ENCODE data around the gene ZNF407. TPM values are rescaled to one million over a fixed set of nuclear protein-coding genes. Genes with fewer than 3 reads are reported as not detected.

ZNF407 gene
- total RNA-seq, 6 experiments from 2014 or later, result 4.3 to 8.0 (median 5.7) TPM

DNA sequence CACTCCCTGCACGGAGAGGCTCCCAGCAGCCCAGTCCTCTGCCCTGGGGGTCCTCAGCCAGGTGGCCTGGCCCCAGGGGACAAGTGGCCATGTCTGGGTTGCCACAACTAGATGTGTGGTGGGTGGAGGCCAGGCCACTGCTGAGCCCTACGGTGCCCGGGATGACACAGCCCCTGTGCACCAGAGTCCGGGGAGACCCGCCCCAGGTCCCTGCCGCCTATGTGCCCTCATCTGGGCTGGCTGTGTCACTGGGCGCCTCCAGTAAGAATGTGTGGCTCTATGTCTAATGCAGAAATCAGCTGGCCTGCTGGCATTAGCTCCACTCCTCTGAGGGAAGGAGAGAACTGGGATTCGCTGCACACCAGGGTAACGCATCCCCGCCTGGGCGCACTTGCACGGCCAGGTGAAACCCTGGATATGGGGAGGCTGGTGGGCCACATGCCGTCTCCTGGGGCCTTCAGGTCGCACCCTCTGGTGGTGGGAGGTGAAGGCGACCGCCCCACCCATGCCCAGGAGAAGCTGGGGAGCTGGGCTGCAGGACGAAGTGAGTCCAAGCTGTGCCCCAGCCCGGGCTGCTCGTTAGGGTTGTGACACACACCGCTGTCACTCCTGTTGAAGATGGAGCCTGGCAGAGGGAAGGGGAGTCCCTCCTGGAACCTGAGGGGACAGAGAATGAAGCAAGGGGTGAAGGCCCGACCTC is 475.2 kb downstream of the ZNF407 start:
- intact Hi-C loops (cut with DNase I), result no loop called here
- peaks cover 0 to 3% (median 0%) of the 10 kb centered on the region in 4 donors for H3K9me3 ChIP-seq
- H3K27me3 ChIP-seq, result no peaks in the 10 kb centered on the region
- TF ChIP-seq POLR2A (IDR thresholded peaks at IDR 0.05), result no peak
- TF ChIP-seq, protein P1, sequence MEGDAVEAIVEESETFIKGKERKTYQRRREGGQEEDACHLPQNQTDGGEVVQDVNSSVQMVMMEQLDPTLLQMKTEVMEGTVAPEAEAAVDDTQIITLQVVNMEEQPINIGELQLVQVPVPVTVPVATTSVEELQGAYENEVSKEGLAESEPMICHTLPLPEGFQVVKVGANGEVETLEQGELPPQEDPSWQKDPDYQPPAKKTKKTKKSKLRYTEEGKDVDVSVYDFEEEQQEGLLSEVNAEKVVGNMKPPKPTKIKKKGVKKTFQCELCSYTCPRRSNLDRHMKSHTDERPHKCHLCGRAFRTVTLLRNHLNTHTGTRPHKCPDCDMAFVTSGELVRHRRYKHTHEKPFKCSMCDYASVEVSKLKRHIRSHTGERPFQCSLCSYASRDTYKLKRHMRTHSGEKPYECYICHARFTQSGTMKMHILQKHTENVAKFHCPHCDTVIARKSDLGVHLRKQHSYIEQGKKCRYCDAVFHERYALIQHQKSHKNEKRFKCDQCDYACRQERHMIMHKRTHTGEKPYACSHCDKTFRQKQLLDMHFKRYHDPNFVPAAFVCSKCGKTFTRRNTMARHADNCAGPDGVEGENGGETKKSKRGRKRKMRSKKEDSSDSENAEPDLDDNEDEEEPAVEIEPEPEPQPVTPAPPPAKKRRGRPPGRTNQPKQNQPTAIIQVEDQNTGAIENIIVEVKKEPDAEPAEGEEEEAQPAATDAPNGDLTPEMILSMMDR (IDR thresholded peaks at IDR 0.05), result no peak
- no peak overlapping the region for H3K27ac ChIP-seq
- no peaks in the 10 kb centered on the region for H3K36me3 ChIP-seq
- ATAC-seq (no peak), DNase-seq (no peak)
- WGBS (ENCODE audit: insufficient coverage, low coverage, low lambda C conversion rate, missing lambda C conversion rate), result 100% methylated on average over 5 of the region's 21 CpGs
- H3K4me3 ChIP-seq, result no peak overlapping the region
- no peaks in the 10 kb centered on the region for H3K4me1 ChIP-seq

DNA sequence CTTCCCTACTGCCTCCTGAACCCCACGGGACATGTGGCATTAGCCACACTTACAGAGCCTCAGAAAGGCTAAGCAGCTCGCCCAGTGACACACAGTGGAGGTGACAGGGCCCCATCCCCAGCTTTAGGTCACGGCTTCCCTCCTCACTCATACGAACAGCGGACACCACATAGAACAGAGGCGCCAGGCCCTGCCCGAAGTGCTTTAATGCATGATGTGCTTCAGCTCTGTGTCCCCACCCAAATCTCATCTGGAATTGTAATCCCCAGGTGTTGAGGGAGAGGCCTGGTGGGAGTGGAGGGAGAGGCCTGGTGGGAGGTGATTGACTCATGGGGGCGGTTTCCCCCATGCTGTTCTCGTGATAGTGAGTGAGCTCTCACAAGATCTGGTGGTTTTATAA is 476.0 kb downstream of the ZNF407 start:
- Histone ChIP-seq H3K27me3 (no peaks in the 10 kb centered on the region), H3K4me1 (no peaks in the 10 kb centered on the region), H3K4me3 (no peak overlapping the region), H3K36me3 (no peaks in the 10 kb centered on the region), H3K27ac (no peak overlapping the region), H3K9me3 (peaks cover 0 to 3% (median 0%) of the 10 kb centered on the region in 4 donors)
- DNase-seq, result no peak
- TF ChIP-seq POLR2A (IDR thresholded peaks at IDR 0.05), result no peak
- TF ChIP-seq, protein P1 (IDR thresholded peaks at IDR 0.05), result no peak
- WGBS (ENCODE audit: insufficient coverage, low coverage, low lambda C conversion rate, missing lambda C conversion rate), result 71% methylated on average over 4 of the region's 9 CpGs
- no peak for ATAC-seq
- intact Hi-C loops (cut with DNase I), result no loop called here

DNA sequence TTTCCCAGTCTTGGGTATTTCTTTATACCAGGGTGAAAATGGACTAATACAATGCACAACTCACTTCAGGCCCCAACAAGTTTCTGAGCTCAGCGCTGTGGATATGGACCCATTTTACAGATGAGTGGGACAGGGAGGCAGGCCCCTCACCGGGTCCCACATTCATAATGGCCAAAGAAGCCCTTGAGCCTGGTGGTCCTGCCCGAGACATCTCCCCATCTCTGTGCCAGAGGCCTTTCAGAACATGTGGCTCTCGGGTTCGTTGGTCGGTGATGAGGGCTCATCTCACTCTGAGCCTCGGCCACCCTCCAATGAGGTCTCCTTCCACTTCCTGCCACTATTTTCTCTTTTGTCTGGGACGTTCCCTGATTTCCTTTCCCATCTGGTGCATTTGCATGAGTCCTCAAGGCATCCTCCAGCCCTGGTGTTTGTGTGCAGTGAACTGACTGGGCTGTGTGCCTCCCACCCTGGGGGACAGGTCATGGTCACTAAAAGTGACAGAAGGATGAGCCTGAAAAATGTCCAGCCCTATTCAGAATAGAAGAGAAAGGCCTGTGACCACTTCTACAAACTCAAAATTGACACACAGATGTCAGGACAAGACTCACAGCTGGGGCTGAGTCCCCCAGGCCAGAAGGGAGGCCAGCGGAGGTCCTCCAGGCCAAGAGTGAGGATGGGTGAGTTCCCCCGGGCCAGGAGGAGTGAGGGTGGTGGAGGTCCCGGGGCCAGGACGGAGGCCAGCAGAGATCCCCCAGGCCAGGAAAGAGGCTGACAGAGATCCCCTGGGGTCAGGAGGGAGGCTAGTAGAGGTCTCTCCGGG is 476.7 kb downstream of the ZNF407 start:
- TF ChIP-seq, protein P1 (IDR thresholded peaks at IDR 0.05), result no peak
- 85% methylated on average over 4 of the region's 13 CpGs for WGBS (ENCODE audit: insufficient coverage, low coverage, low lambda C conversion rate, missing lambda C conversion rate)
- Histone ChIP-seq H3K4me3 (no peak overlapping the region), H3K36me3 (no peaks in the 10 kb centered on the region), H3K9me3 (peaks cover 0 to 3% (median 0%) of the 10 kb centered on the region in 4 donors), H3K27me3 (no peaks in the 10 kb centered on the region), H3K4me1 (no peaks in the 10 kb centered on the region), H3K27ac (no peak overlapping the region)
- ATAC-seq (no peak), DNase-seq (no peak)
- intact Hi-C loops (cut with DNase I), result no loop called here

DNA sequence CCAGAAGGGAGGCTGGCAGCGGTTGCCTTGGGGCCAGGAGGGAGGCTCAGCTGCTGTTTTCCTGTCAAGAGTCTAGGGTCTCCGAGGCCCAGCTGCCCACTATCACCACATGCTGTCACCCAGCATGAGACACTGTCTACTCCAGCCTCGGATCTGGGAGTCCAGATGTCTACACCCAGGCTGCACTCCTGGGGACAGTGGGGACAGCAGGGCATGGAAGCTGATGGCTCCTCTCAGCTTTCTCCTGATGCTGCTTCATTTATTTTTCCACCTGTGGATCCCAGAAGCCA is 477.3 kb downstream of the ZNF407 start:
- Histone ChIP-seq H3K9me3 (peaks cover 0 to 3% (median 0%) of the 10 kb centered on the region in 4 donors), H3K27ac (no peak overlapping the region), H3K27me3 (no peaks in the 10 kb centered on the region), H3K36me3 (no peaks in the 10 kb centered on the region), H3K4me3 (no peak overlapping the region), H3K4me1 (no peaks in the 10 kb centered on the region)
- intact Hi-C loops (cut with DNase I), result no loop called here
- no peak for DNase-seq
- no peak for ATAC-seq
- TF ChIP-seq POLR2A (IDR thresholded peaks at IDR 0.05), result no peak
- TF ChIP-seq, protein P1 (IDR thresholded peaks at IDR 0.05), result no peak
- no CpG with 5 or more reads among the region's 3 CpGs for WGBS (ENCODE audit: insufficient coverage, low coverage, low lambda C conversion rate, missing lambda C conversion rate)
